CD14-positive monocyte (primary cell): ENCODE results near the gene MSI2. TPM values are rescaled to one million over a fixed set of nuclear protein-coding genes. Genes with fewer than 3 reads are reported as not detected.

Source experiments
- DNase-seq, 3 donors: peaks; one replicate each; pipeline ENCODE4 v3.0.0-alpha.2; 2011 to 2022
- H2AFZ ChIP-seq: 2 replicates; pipeline ENCODE4 v1.6.0; 2012; ENCODE audit warnings: mild to moderate bottlenecking, low read depth, low read length, inconsistent platforms; ENCODE audit not compliant: insufficient read depth, poor library complexity, severe bottlenecking
- H3K27ac ChIP-seq, 2 donors: 1 replicate in 1 of 2; 2 replicates in 1 of 2; pipeline ENCODE4 v1.5.1; 2012 to 2013; ENCODE audit warnings: low read length in 2 of 2, control low read depth in 1 of 2, inconsistent platforms in 1 of 2, low read depth in 1 of 2, mild to moderate bottlenecking in 1 of 2
- H3K27me3 ChIP-seq, 2 donors: one replicate each; pipeline versions ENCODE4 v1.6.0 to v1.6.1; 2011 to 2013; ENCODE audit warnings: low read length in 2 of 2; ENCODE audit not compliant: control insufficient read depth in 2 of 2, insufficient read depth in 2 of 2
- H3K36me3 ChIP-seq, 2 donors: replicated peaks in 1 of 2; 1 replicate in 1 of 2; 2 replicates in 1 of 2; pipeline versions ENCODE4 v1.5.1 to v1.6.1; 2012 to 2013; ENCODE audit warnings: low read length in 2 of 2, control low read depth in 1 of 2, inconsistent platforms in 1 of 2, mild to moderate bottlenecking in 1 of 2; ENCODE audit not compliant: insufficient read depth in 2 of 2, control insufficient read depth in 1 of 2
- H3K4me1 ChIP-seq, 2 donors: 1 replicate in 1 of 2; 2 replicates in 1 of 2; pipeline versions ENCODE4 v1.5.1 to v1.6.1; 2012 to 2013; ENCODE audit warnings: low read length in 2 of 2, control low read depth in 1 of 2, inconsistent platforms in 1 of 2, mild to moderate bottlenecking in 1 of 2, moderate library complexity in 1 of 2; ENCODE audit not compliant: insufficient read depth in 2 of 2, control insufficient read depth in 1 of 2
- H3K4me2 ChIP-seq: replicated peaks from 2 replicates; pipeline ENCODE3; 2012; ENCODE audit warnings: low read length, moderate library complexity, mild to moderate bottlenecking; ENCODE audit not compliant: poor library complexity, severe bottlenecking; ENCODE audit errors: extremely low read depth
- H3K4me3 ChIP-seq, 3 experiments: fragments of 200-600 bp in 1 of 3; sonication (generic) in 1 of 3; replicated peaks in 1 of 3; 1 replicate in 2 of 3; 2 replicates in 1 of 3; pipeline ENCODE4 v1.5.1; 2011 to 2013; ENCODE audit warnings: low read length in 3 of 3, mild to moderate bottlenecking in 3 of 3, control low read depth in 2 of 3, low read depth in 2 of 3, inconsistent platforms in 1 of 3, moderate library complexity in 1 of 3
- H3K79me2 ChIP-seq: 2 replicates; pipeline ENCODE4 v1.6.0; 2012; ENCODE audit warnings: mild to moderate bottlenecking, control low read depth, inconsistent platforms, low read length, moderate library complexity; ENCODE audit not compliant: insufficient read depth
- H3K9ac ChIP-seq: 2 replicates; pipeline ENCODE4 v1.6.0; 2017; ENCODE audit warnings: low read length, mild to moderate bottlenecking; ENCODE audit not compliant: insufficient read depth, poor library complexity, severe bottlenecking
- H3K9me3 ChIP-seq, 2 donors: replicated peaks in 1 of 2; 1 replicate in 1 of 2; 2 replicates in 1 of 2; pipeline versions ENCODE4 v1.5.1 to v1.6.1; 2012 to 2013; ENCODE audit warnings: low read length in 2 of 2, control low read depth in 1 of 2; ENCODE audit not compliant: control insufficient read depth in 1 of 2, insufficient read depth in 1 of 2
- H4K20me1 ChIP-seq: 2 replicates; pipeline ENCODE4 v1.6.0; 2012; ENCODE audit warnings: mild to moderate bottlenecking, low read length, control low read depth, moderate library complexity; ENCODE audit not compliant: insufficient read depth
- H3K27ac Mint-ChIP-seq, 7 donors: one replicate each; pipeline ENCODE4 v1.8.0; 2020; ENCODE audit warnings: mild to moderate bottlenecking in 7 of 7, mixed read lengths in 7 of 7, moderate library complexity in 6 of 7, inconsistent platforms in 2 of 7
- H3K27me3 Mint-ChIP-seq, 3 donors: one replicate each; pipeline ENCODE4 v1.8.0; 2021 to 2022; ENCODE audit warnings: low read depth in 3 of 3, mild to moderate bottlenecking in 3 of 3, mixed read lengths in 3 of 3, moderate library complexity in 3 of 3, inconsistent platforms in 1 of 3
- H3K36me3 Mint-ChIP-seq, 2 donors: one replicate each; pipeline ENCODE4 v1.8.0; 2020; ENCODE audit warnings: mixed read lengths in 2 of 2, inconsistent platforms in 1 of 2, mild to moderate bottlenecking in 1 of 2
- H3K4me1 Mint-ChIP-seq: one replicate; pipeline ENCODE4 v1.8.0; 2020; ENCODE audit warnings: mild to moderate bottlenecking, mixed read lengths
- H3K4me3 Mint-ChIP-seq, 2 donors: one replicate each; pipeline ENCODE4 v1.8.0; 2020; ENCODE audit warnings: mild to moderate bottlenecking in 2 of 2, mixed read lengths in 2 of 2, moderate library complexity in 1 of 2
- H3K9me3 Mint-ChIP-seq, 7 donors: one replicate each; pipeline ENCODE4 v1.8.0; 2020 to 2022; ENCODE audit warnings: mixed read lengths in 7 of 7, mild to moderate bottlenecking in 6 of 7, moderate library complexity in 6 of 7, inconsistent platforms in 2 of 7
- CTCF ChIP-seq: fragments of 200-600 bp; IDR thresholded peaks from one replicate; pipeline ENCODE4 v1.8.0; 2022; ENCODE audit warnings: antibody characterized with exemption, mild to moderate bottlenecking
- WGBS: methylation state at CpG from one replicate; pipeline ENCODE4 v1.1.5; 2013; ENCODE audit warnings: missing lambda C conversion rate; ENCODE audit not compliant: insufficient coverage; 5-methylcytosine and 5-hydroxymethylcytosine counted together
- intact Hi-C, 2 donors: fragments of 100-400 bp; cut with micrococcal nuclease; formaldehyde crosslinking; loops; one replicate each; pipeline versions ENCODE4 v1.15.0 to v1.15.1; 2023
- polyA plus RNA-seq, 3 donors: library from polyadenylated mRNA; depleted of rRNA in 1 of 3; unstranded in 2 of 3; stranded (reverse) in 1 of 3; fragments of 300-500 nt in 2 of 3; fragments of >200 nt in 1 of 3; fragmentation: Illumina TruSeq in 2 of 3; gene quantifications; 1 replicate in 2 of 3; 2 replicates in 1 of 3; pipeline ENCODE4 v1.2.3, GENCODE V29; 2012 to 2021

The MSI2 gene
- polyA plus RNA-seq, 3 donors = 0.20 to 6.6 (median 0.37) TPM

- no peaks in the 10 kb centered on the region for H3K36me3 Mint-ChIP-seq
- Histone ChIP-seq H3K4me2 (no peak overlapping the region), H3K9ac (no peak overlapping the region), H3K79me2 (no peaks in the 10 kb centered on the region), H3K27me3 (no peaks in the 10 kb centered on the region), H3K4me3 (no peak overlapping the region), H4K20me1 (no peaks in the 10 kb centered on the region), H3K4me1 (no peaks in the 10 kb centered on the region), H2AFZ (no peak overlapping the region), H3K9me3 (no peaks in the 10 kb centered on the region), H3K36me3 (no peaks in the 10 kb centered on the region), H3K27ac (no peak overlapping the region)
- peaks cover 0 to 1% (median 0%) of the 10 kb centered on the region in 7 donors for H3K9me3 Mint-ChIP-seq
- H3K4me3 Mint-ChIP-seq = no peak overlapping the region
- no peak overlapping the region for H3K27ac Mint-ChIP-seq
- peaks cover 1 to 8% (median 6%) of the 10 kb centered on the region in 3 donors for H3K27me3 Mint-ChIP-seq
- no peak for TF ChIP-seq CTCF
- intact Hi-C loops = no loop called here
- WGBS = 93% methylated on average over 3 of the region's 3 CpGs
- no peaks in the 10 kb centered on the region for H3K4me1 Mint-ChIP-seq
- no peak for DNase-seq
These were observed 473.8 kb downstream of the MSI2 start for GRCh38 chr17:57730026-57730701.

- Mint-ChIP-seq H3K36me3 (no peaks in the 10 kb centered on the region), H3K4me1 (no peaks in the 10 kb centered on the region), H3K4me3 (no peak overlapping the region), H3K9me3 (peaks cover 0 to 1% (median 0%) of the 10 kb centered on the region in 7 donors), H3K27me3 (peaks cover 1 to 8% (median 6%) of the 10 kb centered on the region in 3 donors), H3K27ac (no peak overlapping the region)
- H3K27me3 ChIP-seq = no peaks in the 10 kb centered on the region
- H3K4me1 ChIP-seq = no peaks in the 10 kb centered on the region
- no peaks in the 10 kb centered on the region for H4K20me1 ChIP-seq
- no peaks in the 10 kb centered on the region for H3K36me3 ChIP-seq
- no peak for DNase-seq
- H3K9ac ChIP-seq = no peak overlapping the region
- no peak overlapping the region for H2AFZ ChIP-seq
- H3K27ac ChIP-seq = no peak overlapping the region
- WGBS = 100% methylated on average over 2 of the region's 3 CpGs
- no peak overlapping the region for H3K4me3 ChIP-seq
- intact Hi-C loops = no loop called here
- H3K9me3 ChIP-seq = no peaks in the 10 kb centered on the region
- no peaks in the 10 kb centered on the region for H3K79me2 ChIP-seq
- TF ChIP-seq CTCF = no peak
- H3K4me2 ChIP-seq = no peak overlapping the region
These were observed 475.7 kb downstream of the MSI2 start for GRCh38 chr17:57732062-57732461.
